HepG2 (cell line): ENCODE results near the gene CNTD1. TPM values are rescaled to one million over a fixed set of nuclear protein-coding genes. Genes with fewer than 3 reads are reported as not detected.

Experiments
- AGO2 ChIP-seq: fragments of 200-400 bp; formaldehyde crosslinking; optimal IDR thresholded peaks from 2 replicates; pipeline ENCODE3; 2017; ENCODE audit warnings: mild to moderate bottlenecking, low read depth, low read length, moderate library complexity
- ARHGAP35 ChIP-seq: sonication (generic); formaldehyde crosslinking; IDR thresholded peaks from 2 replicates; pipeline ENCODE4 v1.9.0; 2022; ENCODE audit warnings: mild to moderate bottlenecking, inconsistent platforms, moderate library complexity, missing genetic modification reagents, borderline replicate concordance
- ATF7 ChIP-seq, 2 experiments: fragments of 450-650 bp in 1 of 2; sonication (generic) in 1 of 2; formaldehyde crosslinking in 1 of 2; IDR thresholded peaks; 2 replicates each; pipeline versions ENCODE4 v1.4.0 to v1.6.1; 2016 to 2020; ENCODE audit warnings: antibody characterized with exemption in 1 of 2, mild to moderate bottlenecking in 1 of 2, missing genetic modification reagents in 1 of 2
- BCL6 ChIP-seq: IDR thresholded peaks from 2 replicates; pipeline ENCODE4 v1.6.1; 2016; ENCODE audit warnings: missing genetic modification reagents, missing compliant biosample characterization
- FOXA3 ChIP-seq: IDR thresholded peaks from 2 replicates; pipeline ENCODE4 v1.6.1; 2016; ENCODE audit warnings: missing genetic modification reagents, missing compliant biosample characterization
- HOXA5 ChIP-seq: sonication (generic); formaldehyde crosslinking; IDR thresholded peaks from 2 replicates; pipeline ENCODE4 v1.4.0; 2020; ENCODE audit warnings: missing genetic modification reagents
- POGK ChIP-seq: sonication (generic); formaldehyde crosslinking; conservative IDR thresholded peaks from 2 replicates; pipeline ENCODE4 v1.8.0; 2022; ENCODE audit warnings: mild to moderate bottlenecking, moderate library complexity, missing genetic modification reagents
- POLR2A ChIP-seq, 2 experiments: IDR thresholded peaks; 2 replicates each; pipeline ENCODE4 v1.6.1; 2011; ENCODE audit warnings: low read depth in 2 of 2, low read length in 2 of 2, mild to moderate bottlenecking in 1 of 2, moderate library complexity in 1 of 2; ENCODE audit not compliant: insufficient read depth in 1 of 2
- RBM22 ChIP-seq: fragments of 200-400 bp; formaldehyde crosslinking; optimal IDR thresholded peaks from 2 replicates; pipeline ENCODE3; 2017; ENCODE audit warnings: mild to moderate bottlenecking, low read length, moderate library complexity
- SMAD3 ChIP-seq: sonication (generic); formaldehyde crosslinking; IDR thresholded peaks from 2 replicates; pipeline ENCODE4 v1.4.0; 2020; ENCODE audit warnings: missing genetic modification reagents
- TRIM24 ChIP-seq: sonication (generic); formaldehyde crosslinking; IDR thresholded peaks from 2 replicates; pipeline ENCODE4 v1.8.0; 2022; ENCODE audit warnings: mild to moderate bottlenecking, missing genetic modification reagents
- ZFP41 ChIP-seq: sonication (generic); formaldehyde crosslinking; IDR thresholded peaks from 2 replicates; pipeline ENCODE4 v1.4.0; 2020; ENCODE audit warnings: mild to moderate bottlenecking, missing genetic modification reagents, borderline replicate concordance
- ZHX1 ChIP-seq: sonication (generic); formaldehyde crosslinking; IDR thresholded peaks from 2 replicates; pipeline ENCODE4 v1.8.1; 2022; ENCODE audit warnings: low read depth, mild to moderate bottlenecking, missing genetic modification reagents
- ZNF10 ChIP-seq: sonication (generic); formaldehyde crosslinking; IDR thresholded peaks from 2 replicates; pipeline ENCODE4 v1.4.0; 2020; ENCODE audit warnings: mild to moderate bottlenecking, low read depth, missing genetic modification reagents, borderline replicate concordance
- ZNF275 ChIP-seq: sonication (generic); formaldehyde crosslinking; IDR thresholded peaks from 2 replicates; pipeline ENCODE4 v1.8.0; 2022; ENCODE audit warnings: missing genetic modification reagents, mild to moderate bottlenecking, inconsistent platforms, borderline replicate concordance
- ZNF414 ChIP-seq: sonication (generic); formaldehyde crosslinking; IDR thresholded peaks from 2 replicates; pipeline ENCODE4 v1.5.0; 2020; ENCODE audit warnings: missing genetic modification reagents
- ZNF430 ChIP-seq: sonication (generic); formaldehyde crosslinking; IDR thresholded peaks from 2 replicates; pipeline ENCODE4 v1.9.0; 2021; ENCODE audit warnings: mild to moderate bottlenecking, missing genetic modification reagents
- ZNF446 ChIP-seq: sonication (generic); formaldehyde crosslinking; IDR thresholded peaks from 2 replicates; pipeline ENCODE4 v1.5.0; 2020; ENCODE audit warnings: mild to moderate bottlenecking, missing genetic modification reagents
- ZNF530 ChIP-seq: sonication (generic); formaldehyde crosslinking; IDR thresholded peaks from 2 replicates; pipeline ENCODE4 v1.5.0; 2020; ENCODE audit warnings: low read depth, mild to moderate bottlenecking, missing genetic modification reagents
- ZNF782 ChIP-seq: sonication (generic); formaldehyde crosslinking; IDR thresholded peaks from 2 replicates; pipeline ENCODE4 v1.4.0; 2020; ENCODE audit warnings: missing genetic modification reagents, mild to moderate bottlenecking, borderline replicate concordance
- ZNF891 ChIP-seq: sonication (generic); formaldehyde crosslinking; IDR thresholded peaks from 2 replicates; pipeline ENCODE4 v1.5.0; 2020; ENCODE audit warnings: mild to moderate bottlenecking, missing genetic modification reagents
- polyA plus RNA-seq, 8 experiments: library from polyadenylated mRNA; depleted of rRNA in 3 of 8; stranded (reverse) in 7 of 8; unstranded in 1 of 8; fragments of >200 nt; fragmentation: Illumina TruSeq in 4 of 8; extraction: Trizol in 4 of 8; gene quantifications; 2 replicates each; pipeline versions ENCODE4 v1.2.1 to v1.2.3, GENCODE V29; 2011 to 2016; ENCODE audit warnings: low read depth in 4 of 8, missing spikeins in 1 of 8, mixed read lengths in 1 of 8; ENCODE audit not compliant: insufficient read depth in 1 of 8
- total RNA-seq, 5 experiments: library from RNA; depleted of rRNA; stranded (reverse); fragments of >200 nt; fragmentation: Illumina TruSeq; extraction: Trizol; gene quantifications; 2 replicates each; pipeline ENCODE4 v1.2.3, GENCODE V29; 2016; ENCODE audit warnings: low read depth in 1 of 5

CNTD1 gene
- total and polyA plus RNA-seq, 2 of the 13 experiments (the other 11 are each of a cell fraction or from before 2014, with no cell fraction given): 0.11 to 0.15 TPM

- TF ChIP-seq ATF7 (IDR thresholded peaks at IDR 0.05) (no peak), ATF7 (CRISPR knock-in tag; IDR thresholded peaks at IDR 0.05) (no peak), SMAD3 (CRISPR knock-in tag) (peak; percentile 99), ZNF782 (CRISPR knock-in tag) (no peak), ZFP41 (CRISPR knock-in tag) (peak; percentile 88), ZNF530 (no peak), HOXA5 (peak; percentile 93), FOXA3 (CRISPR knock-in tag) (peak; percentile 69; the same call in 1 of the 2 replicates), BCL6 (CRISPR knock-in tag) (peak; percentile 84), AGO2 (peak; percentile 90), RBM22 (peak; percentile 96), ZNF414 (peak; percentile 88), ZNF891 (CRISPR knock-in tag) (peak; percentile 86), ZHX1 (CRISPR knock-in tag) (0 out of 2 replicates have a peak, but pooled peaks have one; percentile 33), ZNF275 (CRISPR knock-in tag) (peak; percentile 94; the same call in 1 of the 2 replicates), ZNF430 (CRISPR knock-in tag) (peak; percentile 85), ZNF10 (CRISPR knock-in tag) (no peak), POLR2A (IDR thresholded peaks at IDR 0.05; ENCODE audit: insufficient read depth in 1 of 2, low read depth in 2 of 2, low read length in 2 of 2) (peak; percentile 95 to 96), TRIM24 (CRISPR knock-in tag) (no peak), ZNF446 (CRISPR knock-in tag) (no peak), POGK (CRISPR knock-in tag) (peak; percentile 75; the same call in 1 of the 2 replicates), ARHGAP35 (peak; percentile 31; the same call in 1 of the 2 replicates)
Measured at GRCh38 chr17:42773290-42774035, 25.2 kb upstream of the CNTD1 start, which contains the start of gene VPS25 (continued).
